Measurements from ENCODE around the gene MTMR10. TPM values are rescaled to one million over a fixed set of nuclear protein-coding genes. Genes with fewer than 3 reads are reported as not detected.
A peak's percentile ranks its signal among the peaks of the same experiment; 100 is the strongest.

Gene MTMR10, protein sequence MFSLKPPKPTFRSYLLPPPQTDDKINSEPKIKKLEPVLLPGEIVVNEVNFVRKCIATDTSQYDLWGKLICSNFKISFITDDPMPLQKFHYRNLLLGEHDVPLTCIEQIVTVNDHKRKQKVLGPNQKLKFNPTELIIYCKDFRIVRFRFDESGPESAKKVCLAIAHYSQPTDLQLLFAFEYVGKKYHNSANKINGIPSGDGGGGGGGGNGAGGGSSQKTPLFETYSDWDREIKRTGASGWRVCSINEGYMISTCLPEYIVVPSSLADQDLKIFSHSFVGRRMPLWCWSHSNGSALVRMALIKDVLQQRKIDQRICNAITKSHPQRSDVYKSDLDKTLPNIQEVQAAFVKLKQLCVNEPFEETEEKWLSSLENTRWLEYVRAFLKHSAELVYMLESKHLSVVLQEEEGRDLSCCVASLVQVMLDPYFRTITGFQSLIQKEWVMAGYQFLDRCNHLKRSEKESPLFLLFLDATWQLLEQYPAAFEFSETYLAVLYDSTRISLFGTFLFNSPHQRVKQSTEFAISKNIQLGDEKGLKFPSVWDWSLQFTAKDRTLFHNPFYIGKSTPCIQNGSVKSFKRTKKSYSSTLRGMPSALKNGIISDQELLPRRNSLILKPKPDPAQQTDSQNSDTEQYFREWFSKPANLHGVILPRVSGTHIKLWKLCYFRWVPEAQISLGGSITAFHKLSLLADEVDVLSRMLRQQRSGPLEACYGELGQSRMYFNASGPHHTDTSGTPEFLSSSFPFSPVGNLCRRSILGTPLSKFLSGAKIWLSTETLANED
- 20.4 and 23.2 TPM in 2 replicates for total RNA-seq (2021)
- long read RNA-seq, full-length matches to known transcripts: 8 of 16 reads
- long read RNA-seq, partial matches to known transcripts: 2 of 16 reads
- long read RNA-seq, other reads (novel, unspliced or antisense): 6 of 16 reads

GRCh38 chr15:30991255-30992235, at the start of gene MTMR10:
Gene MTMR10, minus strand, starts transcription at chr15:30991628. Its CDS starts 122 bp downstream, at chr15:30991506.
- Histone ChIP-seq H4K91ac (ENCODE audit: insufficient read length, low read depth, low read length) (no peak within 1 kb of the TSS), H3K27me3 (ENCODE audit: insufficient read depth, low read length) (no peaks in the 10 kb centered on the region), H3K23ac (ENCODE audit: insufficient read length, low read depth, low read length) (no peak within 1 kb of the TSS), H4K20me1 (ENCODE audit: control insufficient read depth, insufficient read depth, insufficient read length) (no peaks in the 10 kb centered on the region), H2AFZ (ENCODE audit: low read length) (no peak within 1 kb of the TSS), H3K14ac (ENCODE audit: insufficient read depth, low read length) (peak within 1 kb of the TSS; percentile 3), H3K4me1 (ENCODE audit: insufficient read depth, low read length) (no peaks in the 10 kb centered on the region; the same call in 1 of the 2 replicates), H3K23me2 (ENCODE audit: insufficient read length, low read depth, low read length, poor library complexity, severe bottlenecking) (peaks cover 10% of the 10 kb centered on the region), H3K4ac (ENCODE audit: low read depth, low read length) (no peak within 1 kb of the TSS), H2AK5ac (ENCODE audit: insufficient read length, low read length) (no peak within 1 kb of the TSS), H3K18ac (ENCODE audit: insufficient read length, low read depth, low read length) (peak within 1 kb of the TSS; percentile 52), H3K79me2 (ENCODE audit: insufficient read depth, low read length) (peaks cover 4% of the 10 kb centered on the region; the same call in 1 of the 2 replicates), H3K9ac (ENCODE audit: extremely low read depth, insufficient read length, low read length) (peak within 1 kb of the TSS; percentile 73), H3K9me3 (ENCODE audit: control insufficient read depth, low read depth, low read length) (no peaks in the 10 kb centered on the region), H2BK12ac (ENCODE audit: insufficient read length, low read depth, low read length) (no peak within 1 kb of the TSS), H3T11ph (ENCODE audit: low read length) (no peak within 1 kb of the TSS), H3K27ac (ENCODE audit: insufficient read length, low read depth, low read length) (no peak within 1 kb of the TSS), H4K5ac (ENCODE audit: insufficient read length, low read depth, low read length) (no peak within 1 kb of the TSS), H2BK15ac (ENCODE audit: low read depth, low read length) (no peak within 1 kb of the TSS), H4K8ac (replicated peaks; ENCODE audit: insufficient read length, low read depth, low read length) (no peak within 1 kb of the TSS), H3K56ac (ENCODE audit: insufficient read length, low read depth, low read length) (no peak within 1 kb of the TSS), H2BK120ac (ENCODE audit: low read depth, low read length, poor library complexity, severe bottlenecking) (no peak within 1 kb of the TSS), H3K79me1 (ENCODE audit: insufficient read depth, low read depth, low read length, poor library complexity, severe bottlenecking) (no peaks in the 10 kb centered on the region), H3K4me2 (ENCODE audit: insufficient read depth, insufficient read length, low read length) (peak within 1 kb of the TSS; percentile 62), H2BK5ac (ENCODE audit: insufficient read length, low read length) (no peak within 1 kb of the TSS), H2BK20ac (ENCODE audit: low read depth, low read length, poor library complexity, severe bottlenecking) (no peak within 1 kb of the TSS)
- peak; percentile 79 for DNase-seq
- Mint-ChIP-seq H3K4me3 (peak within 1 kb of the TSS; percentile 90 to 92), H3K9me3 (no peaks in the 10 kb centered on the region), H3K27me3 (ENCODE audit: low read depth) (no peaks in the 10 kb centered on the region), H3K36me3 (ENCODE audit: insufficient read depth in 1 of 3, low read depth in 3 of 3) (peaks cover 0 to 3% (median 3%) of the 10 kb centered on the region in 3 experiments; a peak in 3 of 7 replicates), H3K4me1 (peaks cover 19% of the 10 kb centered on the region in 2 experiments), H3K27ac (peak within 1 kb of the TSS; percentile 65 to 92 (median 78); a peak in 6 of 7 replicates)
- WGBS (ENCODE audit: extremely low coverage, insufficient read length, low lambda C conversion rate): no CpG with 5 or more reads among the region's 114 CpGs
- TF ChIP-seq, protein P1, sequence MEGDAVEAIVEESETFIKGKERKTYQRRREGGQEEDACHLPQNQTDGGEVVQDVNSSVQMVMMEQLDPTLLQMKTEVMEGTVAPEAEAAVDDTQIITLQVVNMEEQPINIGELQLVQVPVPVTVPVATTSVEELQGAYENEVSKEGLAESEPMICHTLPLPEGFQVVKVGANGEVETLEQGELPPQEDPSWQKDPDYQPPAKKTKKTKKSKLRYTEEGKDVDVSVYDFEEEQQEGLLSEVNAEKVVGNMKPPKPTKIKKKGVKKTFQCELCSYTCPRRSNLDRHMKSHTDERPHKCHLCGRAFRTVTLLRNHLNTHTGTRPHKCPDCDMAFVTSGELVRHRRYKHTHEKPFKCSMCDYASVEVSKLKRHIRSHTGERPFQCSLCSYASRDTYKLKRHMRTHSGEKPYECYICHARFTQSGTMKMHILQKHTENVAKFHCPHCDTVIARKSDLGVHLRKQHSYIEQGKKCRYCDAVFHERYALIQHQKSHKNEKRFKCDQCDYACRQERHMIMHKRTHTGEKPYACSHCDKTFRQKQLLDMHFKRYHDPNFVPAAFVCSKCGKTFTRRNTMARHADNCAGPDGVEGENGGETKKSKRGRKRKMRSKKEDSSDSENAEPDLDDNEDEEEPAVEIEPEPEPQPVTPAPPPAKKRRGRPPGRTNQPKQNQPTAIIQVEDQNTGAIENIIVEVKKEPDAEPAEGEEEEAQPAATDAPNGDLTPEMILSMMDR (conservative IDR thresholded peaks at IDR 0.05): no peak

All from H9 (cell line).